HAP-1 (cell line): ENCODE data around the gene CES1.
"Not testable (repeated sequence)": the region's sequence is repeated elsewhere in the genome, so short reads cannot be mapped to it uniquely, and the experiment has no call there.

Experiments
- DNase-seq, 2 experiments: peaks; one replicate each; pipeline ENCODE4 v3.0.0-alpha.2; 2016 to 2020; ENCODE audit warnings: low spot score in 2 of 2
- H3K27me3 ChIP-seq: fragments of 250-450 bp; sonication (Bioruptor Pico); 2 replicates; pipeline ENCODE4 v1.5.1; 2020; ENCODE audit warnings: low read depth, mild to moderate bottlenecking, moderate library complexity
- H3K36me3 ChIP-seq: fragments of 250-450 bp; sonication (Bioruptor Pico); replicated peaks from 2 replicates; pipeline ENCODE4 v1.5.1; 2020; ENCODE audit warnings: mild to moderate bottlenecking
- H3K4me1 ChIP-seq: fragments of 250-450 bp; sonication (Bioruptor Pico); 2 replicates; pipeline ENCODE4 v1.5.1; 2020; ENCODE audit warnings: mild to moderate bottlenecking
- H3K4me3 ChIP-seq: fragments of 250-450 bp; sonication (Bioruptor Pico); 2 replicates; pipeline ENCODE4 v1.5.1; 2020; ENCODE audit warnings: mild to moderate bottlenecking, moderate library complexity
- H3K9me3 ChIP-seq: fragments of 250-450 bp; sonication (Bioruptor Pico); 2 replicates; pipeline ENCODE4 v1.5.1; 2020; ENCODE audit warnings: mild to moderate bottlenecking, moderate library complexity
- in situ Hi-C: fragments of 300-500 bp; cut with MboI; formaldehyde crosslinking; loops from 3 replicates; pipeline ENCODE4 v1.14.3; 2020; ENCODE audit warnings: low sequenced_read_pairs, inconsistent platforms, mixed read lengths

Gene CES1

DNA sequence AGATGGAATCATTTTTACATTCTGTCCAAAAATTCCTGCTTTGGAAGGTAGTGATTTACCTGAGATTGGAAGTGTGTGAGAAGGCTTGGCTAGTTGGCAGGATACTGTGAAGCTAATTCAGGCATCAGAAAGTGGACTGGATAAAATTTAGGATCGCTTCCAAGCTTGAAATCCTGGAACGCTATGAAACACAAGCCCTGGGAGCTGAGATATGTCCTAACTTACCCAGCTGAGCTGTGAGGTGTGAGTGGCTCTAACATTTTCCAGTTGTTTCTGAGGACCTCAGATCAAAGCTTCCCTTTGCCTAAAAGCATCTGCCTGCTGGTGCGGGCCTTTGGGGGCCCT, 73.0 kb downstream of the CES1 start:
- in situ Hi-C loops, H3K4me3 ChIP-seq, DNase-seq: not testable (repeated sequence)

GRCh38 chr16:55757595-55758527, 75.0 kb downstream of the CES1 start:
- H3K27me3 ChIP-seq, in situ Hi-C loops, H3K4me3 ChIP-seq, DNase-seq, H3K36me3 ChIP-seq, H3K9me3 ChIP-seq, H3K4me1 ChIP-seq: not testable (repeated sequence)

More for the DNA sequence above, 73.0 kb downstream of the CES1 start:
- H3K27me3 ChIP-seq, H3K9me3 ChIP-seq, H3K36me3 ChIP-seq, H3K4me1 ChIP-seq: not testable (repeated sequence)

- H3K4me3 ChIP-seq, result no peak overlapping the region
- H3K27me3 ChIP-seq, result no peaks in the 10 kb centered on the region
- DNase-seq, result no peak
- in situ Hi-C loops, result no loop called here
- no peaks in the 10 kb centered on the region for H3K36me3 ChIP-seq
- no peaks in the 10 kb centered on the region for H3K9me3 ChIP-seq
- no peaks in the 10 kb centered on the region for H3K4me1 ChIP-seq
Measured at GRCh38 chr16:55756963-55757362, 75.9 kb downstream of the CES1 start.

DNA sequence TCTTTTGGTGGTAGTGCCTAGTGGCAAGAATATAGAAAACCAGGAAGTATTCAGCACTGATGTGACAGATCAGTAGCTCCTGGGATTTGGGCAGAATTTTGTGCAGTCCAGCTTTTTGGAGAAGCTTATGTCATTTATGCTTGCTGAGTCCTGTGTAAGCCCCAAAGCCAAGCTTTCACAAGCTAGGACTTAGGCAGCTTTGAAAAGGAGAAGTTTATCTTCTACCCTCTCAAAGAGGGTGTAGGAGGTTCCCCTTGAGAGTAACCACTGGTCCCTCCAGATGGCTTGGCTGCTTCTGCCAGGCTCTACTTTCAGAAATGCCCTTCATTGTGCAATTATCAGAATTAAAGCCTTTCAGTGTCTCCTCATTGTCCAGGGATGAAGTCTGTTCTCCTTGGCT, 78.8 kb downstream of the CES1 start:
- no peak for DNase-seq
- no peaks in the 10 kb centered on the region for H3K36me3 ChIP-seq
- no peak overlapping the region for H3K4me3 ChIP-seq
- H3K27me3 ChIP-seq, result no peaks in the 10 kb centered on the region
- in situ Hi-C loops, result no loop called here
- no peaks in the 10 kb centered on the region for H3K9me3 ChIP-seq
- H3K4me1 ChIP-seq, result no peaks in the 10 kb centered on the region

DNA sequence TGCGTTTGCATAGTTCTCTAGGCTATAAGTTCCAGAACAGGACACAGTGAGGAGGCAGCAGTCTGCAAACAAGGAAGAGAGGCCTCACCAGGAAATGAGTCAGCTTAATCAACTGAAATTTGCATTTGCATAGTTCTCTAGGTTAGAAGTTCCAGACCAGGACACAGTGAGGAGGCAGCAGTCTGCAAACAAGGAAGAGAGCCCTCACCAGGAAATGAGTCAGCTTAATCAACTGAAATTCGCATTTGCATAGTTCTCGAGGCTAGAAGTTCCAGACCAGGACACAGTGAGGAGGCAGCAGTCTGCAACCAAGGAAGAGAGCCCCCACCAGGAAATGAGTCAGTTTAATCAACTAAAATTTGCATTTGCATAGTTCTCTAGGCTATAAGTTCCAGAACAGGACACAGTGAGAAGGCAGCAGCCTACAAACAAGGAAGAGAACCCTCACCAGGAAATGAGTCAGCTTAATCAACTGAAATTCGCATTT, 79.7 kb downstream of the CES1 start:
- DNase-seq, H3K4me1 ChIP-seq, H3K9me3 ChIP-seq, in situ Hi-C loops, H3K27me3 ChIP-seq, H3K36me3 ChIP-seq, H3K4me3 ChIP-seq: not testable (repeated sequence)
